DOHH2 (cell line): Measurements from ENCODE around the gene CNTNAP2.

ENCODE experiments used
- H3F3A ChIP-seq: fragments of 200-600 bp; sonication (generic), shearing (Covaris generic); 2 replicates; pipeline ENCODE4 v1.6.0; 2016; ENCODE audit warnings: antibody characterized with exemption, mild to moderate bottlenecking; ENCODE audit not compliant: control insufficient read depth, insufficient read depth
- H3K27ac ChIP-seq: fragments of 200-600 bp; sonication (generic); 2 replicates; pipeline ENCODE4 v1.5.1; 2014; ENCODE audit warnings: low read depth, mild to moderate bottlenecking, low read length, moderate library complexity
- H3K27me3 ChIP-seq: fragments of 200-600 bp; sonication (generic); 2 replicates; pipeline ENCODE4 v1.6.1; 2014; ENCODE audit warnings: mild to moderate bottlenecking, low read length, mixed read lengths; ENCODE audit not compliant: control insufficient read depth
- H3K36me3 ChIP-seq: fragments of 200-600 bp; sonication (generic); 2 replicates; pipeline ENCODE4 v1.6.1; 2014; ENCODE audit warnings: mild to moderate bottlenecking, low read length, moderate library complexity, mixed read lengths; ENCODE audit not compliant: control insufficient read depth
- H3K4me1 ChIP-seq: fragments of 200-600 bp; sonication (generic); 2 replicates; pipeline ENCODE4 v1.6.1; 2014; ENCODE audit warnings: mild to moderate bottlenecking, low read length, mixed read lengths; ENCODE audit not compliant: control insufficient read depth
- H3K4me2 ChIP-seq: fragments of 200-600 bp; sonication (generic); 2 replicates; pipeline ENCODE4 v1.6.0; 2014; ENCODE audit warnings: mild to moderate bottlenecking, low read length, moderate library complexity
- H3K4me3 ChIP-seq: fragments of 200-600 bp; sonication (generic); 2 replicates; pipeline ENCODE4 v1.5.1; 2014; ENCODE audit warnings: mild to moderate bottlenecking, low read length, mixed read lengths
- H3K79me2 ChIP-seq: fragments of 200-600 bp; sonication (generic); 2 replicates; pipeline ENCODE4 v1.6.1; 2014; ENCODE audit warnings: mild to moderate bottlenecking, low read length, mixed read lengths; ENCODE audit not compliant: control insufficient read depth
- H3K9me2 ChIP-seq: fragments of 200-600 bp; sonication (generic); replicated peaks from 2 replicates; pipeline ENCODE4 v1.6.1; 2014; ENCODE audit warnings: mild to moderate bottlenecking, low read length, mixed read lengths; ENCODE audit not compliant: control insufficient read depth
- H3K9me3 ChIP-seq: fragments of 200-600 bp; sonication (generic); 2 replicates; pipeline ENCODE4 v1.6.1; 2014; ENCODE audit warnings: antibody characterized with exemption, low read length, mixed read lengths; ENCODE audit not compliant: control insufficient read depth, insufficient read depth
- H4K20me1 ChIP-seq: fragments of 200-600 bp; sonication (generic); 2 replicates; pipeline ENCODE4 v1.6.0; 2014; ENCODE audit warnings: low read depth, mild to moderate bottlenecking, antibody characterized with exemption, low read length, moderate library complexity; ENCODE audit not compliant: control insufficient read depth, insufficient read depth
- CTCF ChIP-seq: fragments of 200-600 bp; sonication (generic); IDR thresholded peaks from one replicate; pipeline ENCODE4 v1.5.1; 2014; ENCODE audit warnings: antibody characterized with exemption, mild to moderate bottlenecking, low read depth, low read length; ENCODE audit not compliant: poor library complexity, severe bottlenecking
- EZH2phosphoT487 ChIP-seq: fragments of 200-600 bp; sonication (generic); IDR thresholded peaks from 2 replicates; pipeline ENCODE4 v1.6.1; 2017; ENCODE audit warnings: borderline replicate concordance, mild to moderate bottlenecking, antibody characterized with exemption, low read length, moderate library complexity, mixed read lengths

CNTNAP2 gene

GRCh38 chr7:148289630-148290029, 2173.0 kb downstream of the CNTNAP2 start:
- Histone ChIP-seq H3F3A (0 out of 2 replicates have a peak, but pooled peaks cover 1% of the 10 kb centered on the region), H3K79me2 (no peaks in the 10 kb centered on the region), H3K9me2 (no peaks in the 10 kb centered on the region), H3K27ac (no peak overlapping the region), H3K4me1 (peaks cover 33% of the 10 kb centered on the region), H3K4me3 (no peak overlapping the region; the same call in 1 of the 2 replicates), H3K9me3 (no peaks in the 10 kb centered on the region), H4K20me1 (no peaks in the 10 kb centered on the region), H3K27me3 (no peaks in the 10 kb centered on the region), H3K36me3 (no peaks in the 10 kb centered on the region), H3K4me2 (peak overlapping the region; percentile 31)
- no peak for TF ChIP-seq EZH2phosphoT487
- no peak for TF ChIP-seq CTCF

DNA sequence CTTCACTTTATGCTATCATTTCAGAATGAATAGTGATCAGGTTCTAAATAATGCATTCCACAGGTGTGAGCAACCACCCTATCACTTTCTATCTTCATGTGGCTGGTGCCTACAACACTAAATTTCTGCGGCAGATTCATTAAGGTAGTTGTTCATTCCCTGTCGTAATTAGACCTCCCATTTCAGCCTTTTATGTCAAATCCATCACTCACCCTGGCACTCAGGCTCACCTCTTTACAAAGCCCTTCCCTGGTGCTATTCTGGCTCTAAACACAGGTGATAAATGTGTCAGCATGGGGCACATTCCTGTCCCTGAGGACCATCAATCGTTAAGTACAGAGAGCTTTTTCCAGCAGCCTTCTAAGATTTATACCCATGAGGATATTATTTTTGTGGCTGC, 2173.9 kb downstream of the CNTNAP2 start:
- Histone ChIP-seq H3K4me2 (peak overlapping the region; percentile 17; the same call in 1 of the 2 replicates), H3F3A (0 out of 2 replicates have a peak, but pooled peaks cover 3% of the 10 kb centered on the region), H3K4me1 (peaks cover 33% of the 10 kb centered on the region), H4K20me1 (no peaks in the 10 kb centered on the region), H3K27ac (no peak overlapping the region), H3K4me3 (no peak overlapping the region), H3K36me3 (no peaks in the 10 kb centered on the region), H3K79me2 (no peaks in the 10 kb centered on the region), H3K27me3 (no peaks in the 10 kb centered on the region), H3K9me3 (no peaks in the 10 kb centered on the region), H3K9me2 (no peaks in the 10 kb centered on the region)
- TF ChIP-seq CTCF = no peak
- TF ChIP-seq EZH2phosphoT487 = no peak

DNA sequence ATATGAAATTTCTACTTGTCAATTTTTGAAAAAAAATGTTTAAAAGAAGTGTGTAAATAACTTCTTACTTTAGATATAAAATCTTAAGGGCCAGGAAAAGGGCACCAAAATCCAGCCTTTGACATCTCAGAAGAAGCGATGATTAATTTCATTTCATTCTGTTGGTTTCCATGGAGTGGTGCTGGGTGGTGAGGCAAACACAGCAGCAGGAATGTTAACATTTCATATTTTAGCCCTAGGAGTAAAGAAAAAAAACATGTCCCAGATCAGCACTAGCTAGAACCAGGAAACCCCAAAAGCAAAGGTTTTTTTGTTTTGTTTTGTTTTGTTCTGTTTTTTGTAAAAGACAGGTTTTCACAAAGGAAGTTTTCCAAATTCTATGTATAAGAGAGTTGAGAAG, 2175.2 kb downstream of the CNTNAP2 start:
- TF ChIP-seq EZH2phosphoT487 (no peak), CTCF (no peak)
- Histone ChIP-seq H3K9me2 (no peaks in the 10 kb centered on the region), H3K9me3 (no peaks in the 10 kb centered on the region), H3K4me1 (peaks cover 33% of the 10 kb centered on the region), H3K36me3 (no peaks in the 10 kb centered on the region), H3F3A (0 out of 2 replicates have a peak, but pooled peaks cover 3% of the 10 kb centered on the region), H3K27me3 (no peaks in the 10 kb centered on the region), H3K79me2 (no peaks in the 10 kb centered on the region), H3K4me2 (no peak overlapping the region), H4K20me1 (no peaks in the 10 kb centered on the region), H3K27ac (no peak overlapping the region), H3K4me3 (no peak overlapping the region)
